HG02610 (cell line): ENCODE data around the gene RAB7B.
A peak's percentile ranks its signal among the peaks of the same experiment; 100 is the strongest.

Source experiments
- ATAC-seq: cut with Tn5 transposase; IDR thresholded peaks from one replicate; pipeline ENCODE4 v1.9.1; 2021; ENCODE audit warnings: mild to moderate bottlenecking, moderate library complexity; ENCODE audit not compliant: unreplicated experiment

RAB7B gene

DNA sequence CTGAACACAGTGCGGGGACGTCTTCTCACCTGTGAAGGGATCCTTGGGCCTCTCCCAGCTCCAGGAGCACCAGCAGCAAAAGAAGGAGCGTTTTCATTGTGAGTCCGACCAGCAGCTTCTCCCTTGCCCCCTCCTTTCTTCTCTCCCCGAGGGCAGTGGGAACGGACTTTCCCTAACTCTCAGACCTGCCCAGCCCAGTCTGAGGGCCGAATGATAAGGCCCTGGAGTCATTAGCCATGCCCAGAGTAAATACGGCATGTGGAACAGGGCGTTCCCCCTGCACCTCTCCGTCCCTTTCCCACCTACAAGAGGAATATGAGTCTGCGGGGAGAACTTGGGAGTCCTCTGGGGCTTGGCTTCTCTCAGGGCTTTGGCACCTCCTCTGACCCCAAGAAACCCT is 20.5 kb upstream of the RAB7B start, which contains the start of gene CTSE:
CTSE (minus strand) TSS at position 201 of the 400 bp plus-strand sequence; CDS start at position 97, 104 bp downstream.
- no peak for ATAC-seq

DNA sequence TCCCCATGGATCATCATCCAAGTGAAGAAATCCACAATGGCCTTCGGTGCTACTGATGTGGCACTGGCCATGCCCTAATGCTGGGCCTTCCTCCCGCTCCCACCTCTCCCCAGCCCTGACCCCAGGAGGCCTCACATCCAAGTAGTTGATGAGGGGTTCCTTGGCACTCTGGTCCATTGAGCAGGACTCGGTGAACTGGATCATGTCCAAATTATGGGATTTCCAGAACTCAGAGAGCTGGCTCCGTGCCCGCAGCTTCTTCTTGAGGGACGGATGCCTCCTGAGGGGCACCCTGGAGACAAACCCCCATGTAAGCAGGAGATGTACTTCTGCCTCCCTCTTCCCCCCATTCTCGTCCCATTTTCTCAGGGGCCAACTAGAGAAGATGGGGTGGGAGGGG is 19.6 kb upstream of the RAB7B start:
- ATAC-seq, result no peak

DNA sequence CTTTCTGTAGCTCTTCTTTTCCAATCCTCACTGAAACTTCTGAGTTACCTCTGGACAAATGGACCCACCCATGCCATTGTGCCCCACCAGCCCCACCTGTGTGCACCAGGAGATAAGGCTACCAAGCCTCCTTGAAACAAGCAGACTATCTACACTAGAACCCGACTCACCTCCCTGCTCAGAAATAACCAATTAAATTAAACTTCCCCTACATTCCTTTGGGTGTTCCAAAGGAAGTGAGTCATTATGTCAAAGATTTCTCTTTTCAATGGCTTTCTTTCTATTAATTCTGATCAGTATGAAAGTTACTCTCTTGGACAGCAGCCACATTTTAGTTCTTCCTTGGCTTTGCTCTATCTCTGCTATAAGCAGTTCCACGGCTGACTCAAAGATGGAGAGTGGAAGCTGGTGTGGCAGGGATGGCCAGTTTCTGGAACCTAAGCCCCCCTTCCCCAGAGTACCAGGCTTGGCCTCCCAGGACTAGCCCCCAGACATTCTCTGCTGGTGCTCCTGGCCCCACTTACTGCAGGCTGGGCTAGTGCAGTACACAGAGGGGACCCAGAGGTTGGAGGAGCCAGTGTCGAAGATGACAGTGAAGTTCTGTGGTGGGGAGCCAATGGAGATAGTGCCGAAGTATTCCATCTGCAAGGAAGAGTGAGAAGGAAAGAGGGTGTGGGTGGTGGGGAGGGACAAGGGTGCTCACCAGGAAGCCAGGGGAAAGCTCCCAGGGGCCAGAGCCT is 18.6 kb upstream of the RAB7B start:
- ATAC-seq, result no peak

DNA sequence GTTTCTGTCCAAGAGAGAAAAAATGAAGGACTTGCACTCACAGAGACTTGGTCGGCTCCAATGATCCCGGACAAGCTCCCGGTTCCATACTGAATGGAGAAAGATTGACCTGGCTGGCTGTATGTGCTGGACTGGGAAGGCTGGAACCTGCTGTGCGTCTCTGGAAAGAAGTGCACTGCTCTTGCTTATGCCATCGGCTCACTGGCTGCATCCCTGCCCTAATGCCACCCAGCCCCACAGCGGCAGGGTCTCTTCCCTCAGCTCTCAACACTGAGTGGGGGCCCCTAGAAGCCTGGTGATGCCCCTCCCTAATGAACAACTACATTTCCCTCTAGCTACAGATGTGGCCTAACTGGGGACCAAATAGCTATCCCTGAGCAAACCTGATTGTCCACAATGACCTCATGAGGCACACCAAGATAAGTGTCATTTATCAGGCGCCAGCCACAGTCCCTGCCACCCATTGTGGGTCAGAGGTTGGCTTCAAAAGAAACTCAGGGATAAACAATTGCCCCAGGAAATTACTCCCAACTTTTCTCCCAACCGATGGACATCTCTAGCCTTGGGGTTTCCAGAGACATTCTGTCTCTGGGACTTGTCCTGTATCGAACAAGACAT is 17.9 kb upstream of the RAB7B start:
- ATAC-seq, result no peak

DNA sequence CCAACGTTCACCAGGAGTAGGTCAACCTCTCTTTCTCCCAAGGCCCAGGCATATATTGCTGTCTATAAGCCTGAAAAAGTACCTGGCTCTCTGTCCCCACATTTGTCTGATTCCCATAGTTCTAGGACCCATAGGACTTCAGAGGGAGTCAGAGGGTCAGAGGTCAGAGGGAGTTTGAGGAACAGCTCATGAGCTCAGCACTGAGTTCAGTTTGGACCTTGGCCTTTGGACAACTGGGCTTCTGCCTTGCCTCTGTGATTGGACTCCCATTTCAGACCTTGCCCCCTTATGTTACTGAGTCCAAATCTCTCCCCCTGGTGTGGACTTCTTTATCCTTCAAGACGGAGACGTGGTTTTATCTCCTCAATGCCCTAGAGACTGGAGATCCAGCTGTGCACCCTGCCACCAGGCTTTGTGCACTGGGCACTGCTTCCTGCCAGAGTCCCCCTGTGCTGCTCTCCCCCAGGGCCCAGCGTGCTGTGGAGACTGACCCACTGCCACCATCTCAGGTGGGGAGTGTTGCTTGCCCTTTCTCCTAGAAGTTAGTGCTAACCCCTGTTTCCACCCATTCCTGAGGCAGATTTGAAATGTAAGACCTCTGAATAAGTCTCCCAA is 17.3 kb upstream of the RAB7B start:
- ATAC-seq, result no peak

DNA sequence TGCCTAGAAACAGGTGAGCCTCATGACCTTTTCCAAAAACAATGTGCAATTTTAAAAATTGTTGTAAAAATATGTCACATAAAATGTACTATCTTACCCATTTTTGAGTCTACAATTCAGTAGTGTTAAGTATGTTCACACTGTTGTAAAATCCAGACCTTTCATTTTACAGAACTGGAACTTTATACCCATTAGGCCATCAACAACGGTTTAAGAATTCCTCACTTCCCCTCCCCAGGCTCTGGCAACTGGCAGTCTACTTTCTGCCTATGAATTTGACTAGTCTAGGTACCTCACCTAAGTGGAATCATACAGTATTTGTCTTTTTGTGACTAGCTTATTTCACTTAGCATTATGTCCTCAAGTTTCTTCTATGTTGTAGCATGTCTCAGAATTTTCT is 11.9 kb upstream of the RAB7B start:
- no peak for ATAC-seq

DNA sequence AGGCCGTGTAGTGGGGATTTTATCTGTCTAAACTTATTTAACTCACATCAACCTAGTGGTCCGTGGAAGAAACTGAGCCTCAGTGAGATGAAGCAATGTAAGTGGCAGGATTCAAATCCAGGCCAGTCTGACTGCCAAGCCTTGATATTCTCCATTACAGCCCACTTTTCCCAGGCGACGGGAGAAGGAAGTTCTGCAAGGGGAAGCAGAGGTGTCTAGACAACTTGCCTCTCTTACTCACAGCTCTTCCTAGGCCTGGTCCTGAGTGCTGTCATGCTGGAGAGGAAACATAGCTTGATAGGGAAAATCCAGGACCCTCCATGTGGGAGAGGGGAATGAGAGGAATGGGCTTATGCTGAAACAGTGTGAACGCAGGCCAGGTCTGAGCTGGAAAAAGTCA is 11.4 kb upstream of the RAB7B start:
- no peak for ATAC-seq

DNA sequence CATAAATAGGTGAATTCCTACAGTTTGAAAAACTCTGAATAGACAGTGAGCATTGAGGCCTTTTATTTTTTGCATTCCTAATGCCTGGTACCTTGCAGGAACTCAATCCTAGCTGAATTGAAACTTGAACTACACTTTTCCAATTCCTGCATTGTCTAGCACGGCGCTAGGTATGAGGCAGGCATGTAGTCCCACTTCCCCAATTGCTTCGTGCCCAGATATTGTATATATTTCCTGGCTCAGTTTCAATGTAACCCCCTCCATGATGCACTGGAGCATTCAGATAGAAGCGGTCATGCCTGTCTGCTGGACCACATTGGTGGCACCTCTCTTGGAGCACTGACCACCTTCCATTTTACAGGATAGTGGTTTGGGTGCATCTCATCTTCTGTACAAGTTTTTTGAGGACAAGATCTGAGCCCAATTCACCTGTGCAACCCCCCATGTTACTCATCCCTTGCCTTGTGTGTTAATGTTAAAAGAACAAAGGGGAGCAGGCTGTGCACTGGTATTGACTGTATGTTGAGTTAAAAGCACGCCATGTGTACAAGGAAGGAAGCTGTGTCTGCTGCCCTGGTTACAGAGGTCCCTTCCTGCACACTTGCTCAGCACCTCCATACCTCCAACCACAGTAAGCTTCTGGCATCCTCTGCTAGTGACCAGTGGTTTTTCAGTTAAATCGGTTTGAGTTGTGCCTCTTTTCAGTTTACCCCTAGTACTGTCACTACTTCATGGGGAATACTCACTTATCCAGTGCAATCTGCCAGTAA is 10.0 kb upstream of the RAB7B start:
- ATAC-seq, result no peak

DNA sequence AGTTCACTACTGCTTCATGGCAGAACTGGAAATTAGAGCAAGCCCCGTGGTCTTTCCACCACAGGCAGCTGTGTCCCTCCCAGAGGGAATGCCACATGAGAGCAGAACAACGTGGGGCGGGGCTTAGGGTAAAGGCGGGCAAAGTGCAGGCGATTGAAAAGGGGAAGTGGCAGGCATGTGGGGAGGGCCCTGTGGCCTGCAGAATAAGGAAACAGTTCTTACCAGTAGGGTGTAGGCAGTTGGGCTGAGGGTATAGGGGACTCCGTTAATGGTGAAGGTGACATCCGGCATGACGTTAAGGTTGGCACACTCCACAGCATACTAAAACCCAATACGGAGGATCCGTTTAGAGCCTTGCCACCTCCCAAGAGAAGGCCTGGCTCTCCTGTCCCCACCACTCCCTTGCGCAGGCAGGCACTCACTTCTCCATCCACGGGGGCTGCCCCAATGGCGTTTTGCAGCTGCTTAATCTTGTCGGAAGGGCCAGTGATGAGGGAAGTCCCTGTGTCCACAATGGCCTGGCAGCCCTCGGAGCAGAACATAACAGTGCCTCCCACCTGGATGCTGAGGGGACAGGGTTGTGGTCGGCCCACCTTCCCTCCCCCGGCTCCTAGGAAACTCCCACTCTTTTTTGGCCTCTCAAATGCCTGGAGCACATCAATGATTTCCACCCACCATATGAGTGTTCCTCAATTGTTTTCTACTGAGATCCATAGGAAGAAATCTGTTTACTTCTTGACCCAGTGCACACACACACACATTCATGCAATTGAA is 9.1 kb upstream of the RAB7B start:
- peak; percentile 93 for ATAC-seq

DNA sequence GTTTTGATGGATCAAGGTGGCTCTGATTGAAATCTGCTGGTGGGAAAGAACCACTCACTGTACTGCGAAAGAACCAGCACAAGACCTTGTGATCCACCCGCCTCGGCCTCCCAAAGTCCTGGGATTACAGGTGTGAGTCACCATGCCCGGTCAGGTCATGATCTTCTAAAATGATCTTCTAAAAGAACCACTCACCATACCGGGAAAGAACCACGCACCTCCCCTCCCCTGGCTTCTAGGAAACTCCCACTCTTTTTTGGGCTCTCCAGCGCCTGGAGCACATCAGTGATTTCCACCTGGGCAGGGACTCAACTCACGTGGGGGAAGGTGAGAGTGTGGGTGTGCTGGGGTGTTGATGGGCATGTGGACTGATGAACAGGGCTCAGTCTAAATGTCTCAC is 7.9 kb upstream of the RAB7B start:
- no peak for ATAC-seq

DNA sequence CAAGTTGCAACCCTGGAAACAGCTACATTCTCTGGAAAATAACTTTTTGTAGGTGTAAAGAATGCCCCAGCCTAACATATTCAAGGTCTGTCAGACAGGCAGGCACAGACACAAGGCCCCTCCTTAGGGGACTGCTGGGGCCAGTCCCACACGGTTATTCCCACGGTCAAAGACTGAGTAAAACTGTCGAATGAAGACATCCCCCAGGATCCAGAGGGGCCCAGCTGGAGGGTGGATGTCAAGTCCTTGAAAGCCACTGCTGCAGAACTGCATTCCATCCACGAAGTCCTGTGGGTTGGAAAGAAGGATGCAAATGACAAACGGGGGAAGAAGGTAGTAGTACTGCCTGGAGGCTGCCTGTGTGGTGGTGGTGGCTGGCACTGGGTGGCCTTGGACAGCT is 6.9 kb upstream of the RAB7B start:
- no peak for ATAC-seq

DNA sequence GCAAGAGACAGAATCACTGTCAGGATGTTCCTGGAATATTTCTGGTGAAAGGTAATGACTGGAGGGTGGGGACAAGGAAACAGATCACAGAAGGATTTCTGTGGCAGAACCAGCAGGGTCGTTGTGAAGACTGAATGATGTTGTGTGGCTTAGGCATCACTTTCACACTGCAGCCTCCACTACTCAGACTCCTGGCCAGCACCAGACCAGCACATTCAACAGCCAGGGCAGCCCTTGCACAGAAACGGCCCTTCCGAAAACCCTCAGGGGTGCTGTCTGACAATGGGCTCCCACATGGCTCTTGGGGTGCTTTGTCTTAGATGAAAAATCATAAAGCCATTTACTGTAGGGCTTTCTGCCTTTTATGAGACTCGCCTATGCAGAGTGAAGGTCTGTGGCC is 3.8 kb upstream of the RAB7B start:
- ATAC-seq, result no peak

DNA sequence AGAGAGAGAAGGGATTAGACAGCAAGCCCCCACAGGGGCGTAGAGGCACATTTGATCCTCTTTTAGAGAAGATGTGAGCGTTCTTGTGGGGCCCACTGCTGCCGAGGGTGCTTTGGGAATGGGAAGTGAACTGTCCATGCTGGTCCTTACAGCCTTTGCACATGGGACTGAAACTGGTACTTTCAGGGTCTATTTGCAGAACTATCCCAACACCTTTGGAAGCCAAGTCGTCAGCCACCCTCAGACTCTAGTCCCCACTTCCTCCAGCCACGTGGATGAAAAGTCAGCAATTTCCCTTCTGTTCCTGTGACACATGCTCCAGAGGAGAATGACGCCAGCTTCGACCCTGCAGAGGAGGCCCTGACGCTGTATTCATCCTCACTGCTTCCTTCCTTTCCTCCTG is 2.6 kb upstream of the RAB7B start:
- no peak for ATAC-seq

DNA sequence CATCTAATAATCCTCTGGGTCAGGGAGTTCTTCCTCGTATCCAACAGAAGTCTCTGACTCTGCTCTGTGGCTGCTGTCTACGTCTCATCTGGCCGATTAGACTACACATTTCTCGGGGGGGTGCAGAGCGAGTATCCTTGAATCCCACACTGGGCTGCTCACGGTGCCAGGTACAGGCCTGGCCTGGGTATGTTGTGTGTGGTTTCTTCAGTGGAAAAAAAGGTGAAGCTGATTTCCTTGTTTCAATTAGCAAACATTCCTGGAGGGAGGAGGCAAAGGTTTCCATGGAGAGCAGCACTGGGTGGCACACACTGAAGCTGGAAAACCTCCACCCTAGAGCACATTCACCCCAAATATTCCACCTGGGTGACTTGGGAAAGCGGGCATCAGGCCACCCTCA is 2.0 kb upstream of the RAB7B start:
- ATAC-seq, result no peak

DNA sequence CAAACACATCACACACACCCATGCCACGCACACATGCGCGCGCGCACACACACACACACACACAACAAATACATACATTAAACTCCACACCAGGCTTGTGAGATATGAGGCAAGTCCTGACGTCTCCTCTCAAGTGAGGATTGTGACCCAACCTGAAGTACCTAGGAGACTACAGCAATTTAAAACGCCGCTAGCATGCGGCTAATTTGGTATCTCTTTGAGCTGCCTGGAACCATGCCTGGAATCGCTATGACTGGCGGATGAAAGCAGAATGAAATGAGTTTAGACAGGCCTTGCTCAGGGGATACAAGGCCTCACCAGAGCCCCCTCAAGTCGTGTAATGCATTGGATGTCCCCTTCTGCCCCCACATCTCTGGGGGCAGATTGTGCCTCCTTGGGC is 1.6 kb upstream of the RAB7B start:
- no peak for ATAC-seq

DNA sequence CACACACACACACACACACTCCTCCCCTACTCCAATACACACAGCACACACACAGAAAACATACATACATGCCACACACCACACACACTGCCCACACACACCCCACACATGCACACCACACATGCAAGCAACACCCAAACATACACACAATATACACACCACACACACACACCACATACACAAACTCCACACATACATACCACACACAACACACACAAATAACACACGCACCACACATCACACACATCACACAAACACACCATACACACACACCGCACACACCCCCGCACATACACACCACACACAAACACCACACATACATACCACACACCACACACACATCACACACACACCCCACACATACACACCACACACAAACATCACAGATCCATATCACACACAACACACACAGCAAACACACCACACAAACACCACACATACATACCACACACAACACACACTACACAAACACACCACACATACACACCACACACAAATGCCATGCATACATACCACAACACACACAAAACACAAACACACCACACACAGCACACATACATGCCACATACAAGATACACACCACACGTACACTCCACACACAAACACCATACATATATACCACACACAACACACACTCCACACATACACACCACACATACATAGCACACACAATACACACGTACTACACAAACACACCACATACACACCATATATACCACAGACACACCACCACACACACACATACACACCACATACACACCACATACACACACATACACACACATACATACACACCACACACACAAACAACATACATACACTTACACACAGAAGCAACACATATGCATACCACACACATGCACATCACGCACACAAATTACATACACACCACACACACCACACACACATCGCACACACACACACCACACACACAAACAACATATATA is 932 bp upstream of the RAB7B start:
- no peak for ATAC-seq

DNA sequence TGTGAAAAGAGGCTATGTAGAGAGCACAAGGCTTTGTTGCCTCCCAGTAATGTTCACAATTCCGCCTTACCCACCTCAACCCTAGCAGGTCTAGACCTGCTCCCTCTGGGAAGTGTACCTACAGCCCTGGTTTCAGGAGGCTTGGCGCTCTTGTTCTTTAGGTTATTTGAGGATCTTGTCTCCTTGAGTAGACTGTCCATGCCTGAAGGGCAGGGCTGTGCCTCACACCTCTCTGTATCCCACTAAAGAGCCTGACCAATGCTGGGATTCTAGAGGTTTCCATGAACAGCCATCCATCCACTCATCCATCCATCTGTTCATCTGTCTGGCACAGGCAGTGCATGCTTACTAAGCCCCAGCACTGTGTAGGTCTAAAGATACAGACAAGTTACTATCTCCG is 1.0 kb downstream of the RAB7B start:
- no peak for ATAC-seq

DNA sequence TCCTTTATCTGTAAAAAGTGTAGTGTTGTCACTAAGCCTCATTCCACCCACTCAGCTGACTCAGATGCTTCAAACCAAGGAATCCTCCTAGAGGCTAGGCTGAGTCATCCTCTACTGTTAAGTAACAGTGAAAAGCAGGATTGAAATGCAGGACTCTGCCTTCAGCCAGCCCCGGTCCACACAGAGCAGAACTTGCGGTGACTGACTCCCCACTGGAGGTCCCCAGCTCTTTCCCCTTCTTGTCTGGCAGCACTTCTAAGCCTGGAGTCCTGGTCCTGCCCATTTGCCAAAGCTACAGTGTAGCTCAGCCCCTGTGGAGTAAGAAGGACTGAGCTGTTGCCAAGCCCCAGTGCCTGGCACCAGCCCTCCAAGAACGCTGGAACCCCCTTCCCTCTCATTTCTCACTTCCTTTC is 1.7 kb downstream of the RAB7B start:
- ATAC-seq, result no peak

DNA sequence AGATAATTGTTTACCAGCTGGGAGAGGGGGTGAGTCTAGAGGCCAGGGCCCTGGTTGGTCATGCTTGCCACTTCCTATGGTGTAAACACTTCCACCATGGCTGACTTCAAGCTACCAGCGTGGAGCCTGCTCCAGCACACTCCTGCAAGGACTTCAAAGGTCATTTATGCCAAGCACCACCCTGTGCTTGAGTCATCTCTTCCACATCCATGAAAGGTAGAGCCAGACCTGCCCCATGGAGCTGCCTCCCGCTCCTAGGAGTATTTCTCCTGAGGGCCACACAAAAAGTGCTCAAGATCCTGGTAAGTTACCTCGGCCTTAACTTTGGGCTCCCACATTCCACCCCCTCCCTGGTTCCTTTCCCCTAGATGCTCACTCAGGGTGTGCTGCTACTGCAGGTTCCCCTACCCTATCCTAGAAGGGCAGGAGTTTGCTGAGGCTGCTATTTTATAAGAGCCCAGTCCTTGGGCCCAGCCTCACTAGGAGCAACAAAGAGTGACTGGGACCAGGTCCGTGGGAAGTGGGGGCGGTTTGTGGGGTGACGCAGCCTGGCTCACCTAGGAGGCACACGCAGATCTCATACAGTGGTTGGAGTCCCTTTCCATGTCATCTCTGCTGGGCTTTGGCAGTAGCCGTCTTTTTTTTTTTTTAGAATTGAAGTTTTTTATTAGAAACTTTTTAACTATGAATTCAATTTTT is 2.4 kb downstream of the RAB7B start:
- no peak for ATAC-seq
